Neural cell (in vitro differentiated cells): Measurements from ENCODE around the gene LGI4. TPM values are rescaled to one million over a fixed set of nuclear protein-coding genes. Genes with fewer than 3 reads are reported as not detected.

Source experiments
- H2AFZ ChIP-seq: fragments of 200-600, 300-800 bp; sonication (generic), shearing (Covaris generic); 2 replicates; pipeline ENCODE4 v1.6.0; 2014; ENCODE audit warnings: low read depth, mild to moderate bottlenecking, antibody characterized with exemption, low read length, moderate library complexity
- H3F3A ChIP-seq: fragments of 200-600 bp; shearing (Covaris generic); 2 replicates; pipeline ENCODE4 v1.6.1; 2016; ENCODE audit warnings: mild to moderate bottlenecking, moderate library complexity, mixed read lengths, antibody characterized with exemption, low read length; ENCODE audit not compliant: insufficient read depth, poor library complexity, severe bottlenecking
- H3K27ac ChIP-seq: fragments of 200-600, 300-800 bp; sonication (generic), shearing (Covaris generic); 2 replicates; pipeline ENCODE4 v1.5.1; 2014; ENCODE audit warnings: mild to moderate bottlenecking, low read length, moderate library complexity
- H3K27me3 ChIP-seq: fragments of 300-800, 200-600 bp; sonication (generic), shearing (Covaris generic); 2 replicates; pipeline ENCODE4 v1.6.0; 2014; ENCODE audit warnings: mild to moderate bottlenecking, low read depth, low read length, moderate library complexity; ENCODE audit not compliant: insufficient read depth
- H3K36me3 ChIP-seq: fragments of 300-800, 200-600 bp; sonication (generic), shearing (Covaris generic); 2 replicates; pipeline ENCODE4 v1.5.1; 2014; ENCODE audit warnings: mild to moderate bottlenecking, antibody characterized with exemption, low read length, moderate library complexity; ENCODE audit not compliant: insufficient read depth
- H3K4me2 ChIP-seq: fragments of 300-800, 200-600 bp; sonication (generic), shearing (Covaris generic); 2 replicates; pipeline ENCODE4 v1.6.0; 2014; ENCODE audit warnings: mild to moderate bottlenecking, low read length
- H3K4me3 ChIP-seq: fragments of 300-800, 200-600 bp; sonication (generic), shearing (Covaris generic); 2 replicates; pipeline ENCODE4 v1.5.1; 2014; ENCODE audit warnings: mild to moderate bottlenecking, low read length, moderate library complexity
- H3K79me2 ChIP-seq: fragments of 200-600 bp; shearing (Covaris generic); replicated peaks from 2 replicates; pipeline ENCODE4 v1.6.0; 2014; ENCODE audit warnings: mild to moderate bottlenecking, low read length, moderate library complexity; ENCODE audit not compliant: insufficient read depth
- H3K9ac ChIP-seq: fragments of 300-800, 200-600 bp; sonication (generic), shearing (Covaris generic); 2 replicates; pipeline ENCODE4 v1.6.1; 2016; ENCODE audit warnings: mild to moderate bottlenecking, low read length, mixed read lengths
- H3K9me2 ChIP-seq: fragments of 200-600 bp; shearing (Covaris generic); 2 replicates; pipeline ENCODE4 v1.6.1; 2016; ENCODE audit warnings: mild to moderate bottlenecking, low read length, mixed read lengths; ENCODE audit not compliant: insufficient read depth
- H3K9me3 ChIP-seq: fragments of 200-600, 300-800 bp; sonication (generic), shearing (Covaris generic); 2 replicates; pipeline ENCODE4 v1.6.1; 2016; ENCODE audit warnings: mild to moderate bottlenecking, mixed run types, low read length, moderate library complexity, mixed read lengths
- H4K20me1 ChIP-seq: fragments of 200-600 bp; shearing (Covaris generic); 2 replicates; pipeline ENCODE4 v1.6.1; 2016; ENCODE audit warnings: mild to moderate bottlenecking, mixed run types; ENCODE audit not compliant: insufficient read depth
- CTCF ChIP-seq: fragments of 450-650 bp; IDR thresholded peaks from 2 replicates; pipeline ENCODE4 v1.5.1; 2014; ENCODE audit warnings: antibody characterized with exemption, mild to moderate bottlenecking, moderate library complexity; ENCODE audit not compliant: poor library complexity, severe bottlenecking
- EP300 ChIP-seq: fragments of 450-650 bp; conservative IDR thresholded peaks from 2 replicates; pipeline ENCODE4 v1.6.1; 2014; ENCODE audit warnings: antibody characterized with exemption, mild to moderate bottlenecking, moderate library complexity; ENCODE audit not compliant: poor library complexity, severe bottlenecking
- EZH2 ChIP-seq: fragments of 200-600, 300-800 bp; shearing (Covaris generic), sonication (generic); IDR thresholded peaks from 2 replicates; pipeline ENCODE4 v1.6.1; 2014; ENCODE audit warnings: antibody characterized with exemption, low read length, borderline replicate concordance, mild to moderate bottlenecking; ENCODE audit not compliant: insufficient read depth, poor library complexity, severe bottlenecking
- MXI1 ChIP-seq: fragments of 450-650 bp; conservative IDR thresholded peaks from 2 replicates; pipeline ENCODE4 v1.6.1; 2014; ENCODE audit warnings: antibody characterized with exemption, mild to moderate bottlenecking; ENCODE audit not compliant: poor library complexity, severe bottlenecking
- POLR2AphosphoS5 ChIP-seq: IDR thresholded peaks from 2 replicates; pipeline ENCODE4 v1.6.1; 2012
- RAD21 ChIP-seq: fragments of 450-650 bp; conservative IDR thresholded peaks from 2 replicates; pipeline ENCODE4 v1.6.1; 2014; ENCODE audit warnings: antibody characterized with exemption, mild to moderate bottlenecking, moderate library complexity
- SMC3 ChIP-seq: fragments of 450-650 bp; conservative IDR thresholded peaks from 2 replicates; pipeline ENCODE4 v1.6.1; 2014; ENCODE audit warnings: antibody characterized with exemption, mild to moderate bottlenecking, moderate library complexity; ENCODE audit not compliant: poor library complexity
- TAF1 ChIP-seq: IDR thresholded peaks from 2 replicates; pipeline ENCODE4 v1.6.1; 2012; ENCODE audit warnings: low read depth
- polyA plus RNA-seq: library from polyadenylated mRNA; depleted of rRNA; stranded (reverse); fragments of >200 nt; gene quantifications from 2 replicates; pipeline ENCODE4 v1.2.3, GENCODE V29; 2014
- TF ChIP-seq, protein P1 (sequence below): IDR thresholded peaks from 2 replicates; pipeline ENCODE4 v1.6.1; 2012; ENCODE audit warnings: borderline replicate concordance

The LGI4 gene
- polyA plus RNA-seq, 1 donor from 2014 or later = 0.63 TPM

GRCh38 chr19:35117116-35117515, 17.7 kb downstream of the LGI4 start:
- H3K27me3 ChIP-seq = no peaks in the 10 kb centered on the region
- no peak overlapping the region for H3K27ac ChIP-seq
- H3K9me2 ChIP-seq = no peaks in the 10 kb centered on the region
- no peak overlapping the region for H3K4me3 ChIP-seq
- no peak overlapping the region for H3K4me2 ChIP-seq
- H3K79me2 ChIP-seq = no peaks in the 10 kb centered on the region
- H2AFZ ChIP-seq = no peak overlapping the region
- H4K20me1 ChIP-seq = no peaks in the 10 kb centered on the region
- no peaks in the 10 kb centered on the region for H3K36me3 ChIP-seq
- H3K9me3 ChIP-seq = no peaks in the 10 kb centered on the region
- TF ChIP-seq EZH2 = no peak
- no peak for TF ChIP-seq TAF1
- no peak for TF ChIP-seq EP300
- no peak for TF ChIP-seq RAD21
- TF ChIP-seq MXI1 = no peak
- TF ChIP-seq CTCF = no peak
- TF ChIP-seq, protein P1, sequence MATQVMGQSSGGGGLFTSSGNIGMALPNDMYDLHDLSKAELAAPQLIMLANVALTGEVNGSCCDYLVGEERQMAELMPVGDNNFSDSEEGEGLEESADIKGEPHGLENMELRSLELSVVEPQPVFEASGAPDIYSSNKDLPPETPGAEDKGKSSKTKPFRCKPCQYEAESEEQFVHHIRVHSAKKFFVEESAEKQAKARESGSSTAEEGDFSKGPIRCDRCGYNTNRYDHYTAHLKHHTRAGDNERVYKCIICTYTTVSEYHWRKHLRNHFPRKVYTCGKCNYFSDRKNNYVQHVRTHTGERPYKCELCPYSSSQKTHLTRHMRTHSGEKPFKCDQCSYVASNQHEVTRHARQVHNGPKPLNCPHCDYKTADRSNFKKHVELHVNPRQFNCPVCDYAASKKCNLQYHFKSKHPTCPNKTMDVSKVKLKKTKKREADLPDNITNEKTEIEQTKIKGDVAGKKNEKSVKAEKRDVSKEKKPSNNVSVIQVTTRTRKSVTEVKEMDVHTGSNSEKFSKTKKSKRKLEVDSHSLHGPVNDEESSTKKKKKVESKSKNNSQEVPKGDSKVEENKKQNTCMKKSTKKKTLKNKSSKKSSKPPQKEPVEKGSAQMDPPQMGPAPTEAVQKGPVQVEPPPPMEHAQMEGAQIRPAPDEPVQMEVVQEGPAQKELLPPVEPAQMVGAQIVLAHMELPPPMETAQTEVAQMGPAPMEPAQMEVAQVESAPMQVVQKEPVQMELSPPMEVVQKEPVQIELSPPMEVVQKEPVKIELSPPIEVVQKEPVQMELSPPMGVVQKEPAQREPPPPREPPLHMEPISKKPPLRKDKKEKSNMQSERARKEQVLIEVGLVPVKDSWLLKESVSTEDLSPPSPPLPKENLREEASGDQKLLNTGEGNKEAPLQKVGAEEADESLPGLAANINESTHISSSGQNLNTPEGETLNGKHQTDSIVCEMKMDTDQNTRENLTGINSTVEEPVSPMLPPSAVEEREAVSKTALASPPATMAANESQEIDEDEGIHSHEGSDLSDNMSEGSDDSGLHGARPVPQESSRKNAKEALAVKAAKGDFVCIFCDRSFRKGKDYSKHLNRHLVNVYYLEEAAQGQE = no peak
- no peak for TF ChIP-seq SMC3
- TF ChIP-seq POLR2AphosphoS5 = no peak
- no peak overlapping the region for H3K9ac ChIP-seq
- H3F3A ChIP-seq = no peaks in the 10 kb centered on the region

GRCh38 chr19:35116072-35116801, 18.6 kb downstream of the LGI4 start:
- H3K9me2 ChIP-seq = no peaks in the 10 kb centered on the region
- no peak overlapping the region for H3K4me2 ChIP-seq
- no peaks in the 10 kb centered on the region for H3K27me3 ChIP-seq
- H3K9me3 ChIP-seq = no peaks in the 10 kb centered on the region
- no peak overlapping the region for H3K27ac ChIP-seq
- H3F3A ChIP-seq = no peaks in the 10 kb centered on the region
- H3K36me3 ChIP-seq = no peaks in the 10 kb centered on the region
- no peak overlapping the region for H3K4me3 ChIP-seq
- H3K79me2 ChIP-seq = no peaks in the 10 kb centered on the region
- H3K9ac ChIP-seq = no peak overlapping the region
- TF ChIP-seq RAD21 (no peak), SMC3 (no peak), EZH2 (no peak), MXI1 (no peak), EP300 (no peak), POLR2AphosphoS5 (no peak), CTCF (no peak), TAF1 (no peak)
- TF ChIP-seq, protein P1 = no peak
- H2AFZ ChIP-seq = no peak overlapping the region
- H4K20me1 ChIP-seq = no peaks in the 10 kb centered on the region
